Liver (tissue), 9 donors: ENCODE results near the gene PGPEP1. TPM values are rescaled to one million over a fixed set of nuclear protein-coding genes. Genes with fewer than 3 reads are reported as not detected.
A peak's percentile ranks its signal among the peaks of the same experiment; 100 is the strongest.

ENCODE experiments used
- DNase-seq: peaks from one replicate; pipeline ENCODE4 v3.0.0-alpha.2; 2017; ENCODE audit warnings: low spot score
- H3K27ac ChIP-seq, 2 donors: one replicate each; pipeline ENCODE4 v1.7.0; 2013; ENCODE audit warnings: inconsistent platforms in 2 of 2, low read length in 2 of 2, control low read depth in 1 of 2, low read depth in 1 of 2, mild to moderate bottlenecking in 1 of 2
- H3K27me3 ChIP-seq, 4 donors: one replicate each; pipeline versions ENCODE4 v1.6.1 to v1.7.0; 2013; ENCODE audit warnings: low read length in 3 of 4, inconsistent platforms in 1 of 4, mild to moderate bottlenecking in 1 of 4, moderate library complexity in 1 of 4; ENCODE audit not compliant: control insufficient read depth in 4 of 4, insufficient read depth in 4 of 4
- H3K36me3 ChIP-seq, 4 donors: one replicate each; pipeline versions ENCODE4 v1.6.1 to v1.7.0; 2013; ENCODE audit warnings: low read length in 3 of 4, mild to moderate bottlenecking in 3 of 4, low read depth in 1 of 4, moderate library complexity in 1 of 4; ENCODE audit not compliant: control insufficient read depth in 4 of 4, insufficient read depth in 3 of 4
- H3K4me1 ChIP-seq, 4 donors: one replicate each; pipeline versions ENCODE4 v1.6.1 to v1.7.0; 2013; ENCODE audit warnings: low read length in 3 of 4, mild to moderate bottlenecking in 3 of 4, moderate library complexity in 1 of 4; ENCODE audit not compliant: control insufficient read depth in 4 of 4, insufficient read depth in 4 of 4
- H3K4me3 ChIP-seq, 3 donors: one replicate each; pipeline versions ENCODE4 v1.6.1 to v1.7.0; 2013; ENCODE audit warnings: low read length in 3 of 3, control low read depth in 1 of 3, low read depth in 1 of 3, mild to moderate bottlenecking in 1 of 3
- H3K9ac ChIP-seq, 2 donors: one replicate each; pipeline ENCODE4 v1.7.0; 2013; ENCODE audit warnings: low read length in 2 of 2, mild to moderate bottlenecking in 2 of 2, moderate library complexity in 2 of 2, control low read depth in 1 of 2, low read depth in 1 of 2
- H3K9me3 ChIP-seq, 4 donors: one replicate each; pipeline versions ENCODE4 v1.6.1 to v1.7.0; 2013; ENCODE audit warnings: low read length in 3 of 4; ENCODE audit not compliant: control insufficient read depth in 4 of 4
- EGR1 ChIP-seq, 2 donors: IDR thresholded peaks; 2 replicates each; pipeline ENCODE4 v1.6.1; 2016 to 2018; ENCODE audit warnings: antibody characterized with exemption in 2 of 2, low read depth in 2 of 2
- FOXA1 ChIP-seq: IDR thresholded peaks from 2 replicates; pipeline ENCODE4 v1.6.1; 2016; ENCODE audit warnings: antibody characterized with exemption
- FOXA2 ChIP-seq: IDR thresholded peaks from 2 replicates; pipeline ENCODE4 v1.6.1; 2016; ENCODE audit warnings: antibody characterized with exemption
- GABPA ChIP-seq, 2 donors: IDR thresholded peaks in 1 of 2; conservative IDR thresholded peaks in 1 of 2; 2 replicates each; pipeline ENCODE4 v1.6.1; 2016; ENCODE audit warnings: antibody characterized with exemption in 2 of 2, mild to moderate bottlenecking in 1 of 2, moderate library complexity in 1 of 2
- HNF4A ChIP-seq, 2 donors: conservative IDR thresholded peaks; 2 replicates each; pipeline ENCODE4 v1.6.1; 2016; ENCODE audit warnings: antibody characterized with exemption in 2 of 2, mild to moderate bottlenecking in 2 of 2
- HNF4G ChIP-seq: IDR thresholded peaks from 2 replicates; pipeline ENCODE4 v1.6.1; 2016; ENCODE audit warnings: antibody characterized with exemption
- JUND ChIP-seq, 2 donors: IDR thresholded peaks; 2 replicates each; pipeline ENCODE4 v1.6.1; 2016; ENCODE audit warnings: antibody characterized with exemption in 2 of 2
- MAX ChIP-seq: IDR thresholded peaks from 2 replicates; pipeline ENCODE4 v1.6.1; 2016; ENCODE audit warnings: antibody characterized with exemption
- NR2F2 ChIP-seq: IDR thresholded peaks from 2 replicates; pipeline ENCODE4 v1.6.1; 2016; ENCODE audit warnings: antibody characterized with exemption
- RAD21 ChIP-seq, 2 donors: IDR thresholded peaks; 2 replicates each; pipeline ENCODE4 v1.6.1; 2016; ENCODE audit warnings: antibody characterized with exemption in 2 of 2, mild to moderate bottlenecking in 2 of 2
- REST ChIP-seq: IDR thresholded peaks from 2 replicates; pipeline ENCODE4 v1.6.1; 2016; ENCODE audit warnings: antibody characterized with exemption, mild to moderate bottlenecking
- RXRA ChIP-seq, 2 donors: IDR thresholded peaks; 2 replicates each; pipeline ENCODE4 v1.6.1; 2017 to 2018; ENCODE audit warnings: antibody characterized with exemption in 2 of 2, mild to moderate bottlenecking in 1 of 2
- SP1 ChIP-seq: IDR thresholded peaks from 2 replicates; pipeline ENCODE4 v1.6.1; 2018; ENCODE audit warnings: antibody characterized with exemption, mild to moderate bottlenecking
- TAF1 ChIP-seq: conservative IDR thresholded peaks from 2 replicates; pipeline ENCODE4 v1.6.1; 2016; ENCODE audit warnings: antibody characterized with exemption, mild to moderate bottlenecking
- ZBTB33 ChIP-seq: IDR thresholded peaks from 2 replicates; pipeline ENCODE4 v1.6.1; 2016; ENCODE audit warnings: antibody characterized with exemption
- WGBS: extraction: QIAGEN DNeasy Blood & Tissue Kit; methylation state at CpG from one replicate; pipeline ENCODE4 v1.1.7; 2013; 5-methylcytosine and 5-hydroxymethylcytosine counted together
- polyA plus RNA-seq, 2 donors: library from polyadenylated mRNA; stranded (reverse) in 1 of 2; unstranded in 1 of 2; fragments of 200-250 nt in 1 of 2; fragments of >200 nt in 1 of 2; fragmentation: Nextera tagmentation in 1 of 2; extraction: Ambion mirVana in 1 of 2; gene quantifications; one replicate each; pipeline versions ENCODE4 v1.2.1 to v1.2.3, GENCODE V29; 2013 to 2015
- total RNA-seq, 2 donors: library from RNA; depleted of rRNA; stranded (reverse); fragments of >200 nt; gene quantifications; one replicate each; pipeline ENCODE4 v1.2.3, GENCODE V29; 2014
- TF ChIP-seq, protein P1 (sequence below): fragments of 150-350 bp; IDR thresholded peaks from 2 replicates; pipeline ENCODE4 v1.5.1; 2017; ENCODE audit warnings: improper control_type of control experiment, low read depth, low read length; ENCODE audit not compliant: missing input control
- donor health status: healthy.
- donor health status: healthy.
- donor health status: healthy.
- donor health status: healthy.
- donor health status: healthy.

Gene PGPEP1
- total and polyA plus RNA-seq, 4 donors, result 15.8 to 48.3 (median 26.2) TPM

DNA sequence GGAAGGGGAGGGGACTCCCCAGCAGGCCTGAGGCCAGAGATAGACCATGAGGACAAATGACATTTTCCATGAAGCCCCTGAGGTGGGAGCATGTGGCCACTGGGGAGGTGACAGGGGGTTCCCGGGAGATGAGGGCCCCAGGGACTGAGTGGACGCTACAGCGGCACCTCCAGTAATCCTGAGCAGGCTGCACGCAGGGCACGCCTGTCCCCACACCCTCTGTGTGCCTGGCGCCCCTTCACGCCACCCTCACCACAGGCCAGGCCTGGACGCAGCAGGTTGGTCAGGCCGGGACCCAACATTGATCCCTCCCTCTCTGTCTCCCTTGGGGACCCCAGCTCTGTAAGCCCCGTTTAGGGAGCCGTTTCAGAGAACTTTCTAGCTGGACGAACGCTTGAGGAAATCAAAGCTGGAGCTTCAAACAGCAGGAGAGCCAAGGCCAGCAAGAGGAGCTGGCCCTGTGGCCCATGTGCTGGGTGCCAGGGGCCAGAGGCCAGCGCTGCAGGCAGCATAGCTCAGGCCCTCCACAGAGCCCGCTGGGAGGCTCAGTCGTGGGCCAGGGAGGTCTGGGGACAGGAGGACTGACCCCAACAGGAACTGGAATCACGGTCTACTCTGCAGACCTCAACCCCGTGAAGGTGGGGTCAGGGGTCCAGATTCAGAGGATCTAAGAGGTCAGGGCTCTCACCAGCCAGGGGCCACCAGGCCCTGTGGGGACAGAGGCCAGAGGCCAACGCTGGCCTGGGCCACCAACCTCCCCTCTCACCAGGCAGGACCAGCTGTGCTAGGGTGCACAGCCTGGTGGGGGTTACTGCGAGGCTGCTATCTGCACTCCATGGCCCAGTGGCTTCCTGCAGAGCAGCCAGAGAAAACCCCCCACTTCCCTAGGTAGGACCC, 32.1 kb upstream of the PGPEP1 start:
- peaks cover 0 to 3% (median under 1%) of the 10 kb centered on the region in 4 donors for H3K36me3 ChIP-seq

DNA sequence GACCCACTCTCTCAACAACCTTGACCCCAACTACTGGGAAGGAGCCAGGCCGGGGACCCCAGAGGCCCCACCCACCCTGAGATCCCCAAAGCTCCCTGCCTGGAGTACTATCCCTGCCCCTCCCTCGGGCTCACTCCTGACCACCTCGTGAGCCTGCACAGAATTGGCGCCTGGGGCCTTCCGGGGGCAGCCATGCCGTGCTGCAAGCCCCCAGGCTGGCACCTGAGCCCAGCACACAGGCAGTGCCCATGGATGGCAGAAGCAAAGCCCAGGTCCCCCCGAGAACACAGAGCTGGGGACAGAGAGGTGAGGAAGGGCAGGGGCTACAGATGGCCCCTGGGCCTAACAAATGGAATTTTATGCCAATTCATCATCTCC, 31.5 kb upstream of the PGPEP1 start:
- Histone ChIP-seq H3K27ac (no peak overlapping the region), H3K36me3 (peaks cover 0 to 3% (median under 1%) of the 10 kb centered on the region in 4 donors), H3K4me3 (no peak overlapping the region), H3K9ac (no peak overlapping the region), H3K27me3 (no peaks in the 10 kb centered on the region), H3K4me1 (peaks cover 6 to 35% (median 20%) of the 10 kb centered on the region in 4 donors), H3K9me3 (no peaks in the 10 kb centered on the region)
- WGBS, result 93% methylated on average over 7 of the region's 7 CpGs
- DNase-seq, result no peak
- no peak for TF ChIP-seq HNF4A (conservative IDR thresholded peaks at IDR 0.05)
- no peak for TF ChIP-seq RXRA (IDR thresholded peaks at IDR 0.05)
- TF ChIP-seq RAD21 (IDR thresholded peaks at IDR 0.05), result no peak
- no peak for TF ChIP-seq FOXA1
- no peak for TF ChIP-seq SP1
- TF ChIP-seq, protein P1, sequence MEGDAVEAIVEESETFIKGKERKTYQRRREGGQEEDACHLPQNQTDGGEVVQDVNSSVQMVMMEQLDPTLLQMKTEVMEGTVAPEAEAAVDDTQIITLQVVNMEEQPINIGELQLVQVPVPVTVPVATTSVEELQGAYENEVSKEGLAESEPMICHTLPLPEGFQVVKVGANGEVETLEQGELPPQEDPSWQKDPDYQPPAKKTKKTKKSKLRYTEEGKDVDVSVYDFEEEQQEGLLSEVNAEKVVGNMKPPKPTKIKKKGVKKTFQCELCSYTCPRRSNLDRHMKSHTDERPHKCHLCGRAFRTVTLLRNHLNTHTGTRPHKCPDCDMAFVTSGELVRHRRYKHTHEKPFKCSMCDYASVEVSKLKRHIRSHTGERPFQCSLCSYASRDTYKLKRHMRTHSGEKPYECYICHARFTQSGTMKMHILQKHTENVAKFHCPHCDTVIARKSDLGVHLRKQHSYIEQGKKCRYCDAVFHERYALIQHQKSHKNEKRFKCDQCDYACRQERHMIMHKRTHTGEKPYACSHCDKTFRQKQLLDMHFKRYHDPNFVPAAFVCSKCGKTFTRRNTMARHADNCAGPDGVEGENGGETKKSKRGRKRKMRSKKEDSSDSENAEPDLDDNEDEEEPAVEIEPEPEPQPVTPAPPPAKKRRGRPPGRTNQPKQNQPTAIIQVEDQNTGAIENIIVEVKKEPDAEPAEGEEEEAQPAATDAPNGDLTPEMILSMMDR, result no peak
- no peak for TF ChIP-seq REST
- TF ChIP-seq FOXA2, result no peak
- TF ChIP-seq MAX, result no peak
- TF ChIP-seq GABPA (IDR thresholded peaks at IDR 0.05 in 1 of 2, conservative IDR thresholded peaks at IDR 0.05 in 1 of 2), result no peak
- TF ChIP-seq EGR1 (IDR thresholded peaks at IDR 0.05; ENCODE audit: low read depth in 2 of 2), result no peak
- TF ChIP-seq TAF1, result no peak
- no peak for TF ChIP-seq ZBTB33
- TF ChIP-seq JUND (IDR thresholded peaks at IDR 0.05), result no peak

More for the DNA sequence above, 32.1 kb upstream of the PGPEP1 start:
- Histone ChIP-seq H3K4me1 (peaks cover 6 to 40% (median 22%) of the 10 kb centered on the region in 4 donors), H3K9me3 (no peaks in the 10 kb centered on the region), H3K9ac (peak overlapping the region in 1 of 2 donors; percentile 2), H3K4me3 (no peak overlapping the region), H3K27me3 (no peaks in the 10 kb centered on the region), H3K27ac (peak overlapping the region in 1 of 2 donors; percentile 29)
- 58% methylated on average over 20 of the region's 20 CpGs for WGBS
- no peak for TF ChIP-seq EGR1 (IDR thresholded peaks at IDR 0.05; ENCODE audit: low read depth in 2 of 2)
- peak in 1 of 2 donors; percentile 20 for TF ChIP-seq RXRA (IDR thresholded peaks at IDR 0.05)
- TF ChIP-seq, protein P1, result no peak
- TF ChIP-seq HNF4G, result no peak
- peak; percentile 39 for TF ChIP-seq NR2F2
- no peak for DNase-seq
